ENCODE results near the gene NAV2. TPM values are rescaled to one million over a fixed set of nuclear protein-coding genes. Genes with fewer than 3 reads are reported as not detected.

The NAV2 gene, protein sequence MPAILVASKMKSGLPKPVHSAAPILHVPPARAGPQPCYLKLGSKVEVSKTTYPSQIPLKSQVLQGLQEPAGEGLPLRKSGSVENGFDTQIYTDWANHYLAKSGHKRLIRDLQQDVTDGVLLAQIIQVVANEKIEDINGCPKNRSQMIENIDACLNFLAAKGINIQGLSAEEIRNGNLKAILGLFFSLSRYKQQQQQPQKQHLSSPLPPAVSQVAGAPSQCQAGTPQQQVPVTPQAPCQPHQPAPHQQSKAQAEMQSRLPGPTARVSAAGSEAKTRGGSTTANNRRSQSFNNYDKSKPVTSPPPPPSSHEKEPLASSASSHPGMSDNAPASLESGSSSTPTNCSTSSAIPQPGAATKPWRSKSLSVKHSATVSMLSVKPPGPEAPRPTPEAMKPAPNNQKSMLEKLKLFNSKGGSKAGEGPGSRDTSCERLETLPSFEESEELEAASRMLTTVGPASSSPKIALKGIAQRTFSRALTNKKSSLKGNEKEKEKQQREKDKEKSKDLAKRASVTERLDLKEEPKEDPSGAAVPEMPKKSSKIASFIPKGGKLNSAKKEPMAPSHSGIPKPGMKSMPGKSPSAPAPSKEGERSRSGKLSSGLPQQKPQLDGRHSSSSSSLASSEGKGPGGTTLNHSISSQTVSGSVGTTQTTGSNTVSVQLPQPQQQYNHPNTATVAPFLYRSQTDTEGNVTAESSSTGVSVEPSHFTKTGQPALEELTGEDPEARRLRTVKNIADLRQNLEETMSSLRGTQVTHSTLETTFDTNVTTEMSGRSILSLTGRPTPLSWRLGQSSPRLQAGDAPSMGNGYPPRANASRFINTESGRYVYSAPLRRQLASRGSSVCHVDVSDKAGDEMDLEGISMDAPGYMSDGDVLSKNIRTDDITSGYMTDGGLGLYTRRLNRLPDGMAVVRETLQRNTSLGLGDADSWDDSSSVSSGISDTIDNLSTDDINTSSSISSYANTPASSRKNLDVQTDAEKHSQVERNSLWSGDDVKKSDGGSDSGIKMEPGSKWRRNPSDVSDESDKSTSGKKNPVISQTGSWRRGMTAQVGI (N-terminal part only)
- total RNA-seq (2022) (116 and 139 TPM in 2 replicates), Bru-seq, nascent RNA (percentile 81 among the genes with signal in this experiment), BruChase-seq, experiment 1, labeled RNA remaining after a 6-hour chase (percentile 71 among the genes with signal in this experiment), BruChase-seq, experiment 2, labeled RNA remaining after a 2-hour chase (percentile 70 among the genes with signal in this experiment)
- long read RNA-seq, partial matches to known transcripts, result 26 of 82 reads
- long read RNA-seq, other reads (novel, unspliced or antisense), result 54 of 82 reads

DNA sequence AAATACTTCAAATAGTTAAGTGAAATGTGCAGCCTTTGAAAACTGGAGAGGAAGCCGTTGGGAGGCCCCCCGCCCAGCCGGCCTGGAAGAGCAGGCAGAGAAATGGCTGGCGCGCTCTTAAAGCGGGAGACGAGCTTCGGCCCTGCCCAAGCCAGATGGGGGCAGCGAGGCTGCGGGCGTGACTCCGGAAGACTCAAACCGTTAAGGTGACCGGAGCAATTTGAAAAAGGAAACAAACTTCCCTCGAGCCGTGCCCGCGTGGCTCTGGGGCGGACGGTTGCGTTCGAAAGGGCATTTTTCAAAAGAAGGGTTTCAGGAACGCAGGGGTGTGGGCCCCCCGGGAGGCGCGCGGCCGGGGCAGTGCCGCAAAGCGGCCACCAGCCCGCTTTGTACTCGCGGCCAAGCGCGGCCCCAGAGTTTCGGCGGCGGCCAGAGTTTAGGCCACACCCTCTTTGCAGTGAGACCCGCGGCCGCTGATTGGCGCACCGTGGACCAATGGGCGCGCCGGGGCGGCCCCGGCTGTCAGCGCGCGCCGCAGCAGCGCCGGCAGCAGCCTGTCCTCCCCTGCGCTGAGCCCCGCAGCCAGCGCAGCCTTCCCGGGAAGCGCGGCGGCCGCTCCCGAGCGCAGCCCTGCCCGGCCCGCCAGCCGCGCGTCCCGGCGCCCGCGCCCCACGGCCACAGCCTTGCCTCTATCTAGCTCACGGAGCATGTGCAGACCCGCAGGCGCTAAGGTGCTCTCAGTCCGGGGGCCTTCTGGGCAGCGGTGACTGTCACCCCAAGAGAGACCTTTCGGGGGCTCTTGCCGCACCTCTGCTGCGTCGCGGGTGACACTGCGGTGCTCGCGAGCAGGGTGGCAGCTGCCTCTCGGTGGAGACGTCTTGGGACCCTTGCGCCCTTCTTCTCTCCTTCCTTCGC is at the start of gene NAV2:
NAV2 (plus strand) TSS at position 557 of the 915 bp plus-strand sequence. CDS start 859 bp downstream, outside the sequence.
- Mint-ChIP-seq H3K4me1 (ENCODE audit: insufficient read depth, unreplicated experiment) (peaks cover 34% of the 10 kb centered on the region), H3K4me3 (ENCODE audit: unreplicated experiment) (peak within 1 kb of the TSS; percentile 85), H3K36me3 (ENCODE audit: insufficient read depth, unreplicated experiment) (no peaks in the 10 kb centered on the region), H3K27ac (ENCODE audit: low read depth, unreplicated experiment) (peak within 1 kb of the TSS; percentile 94), H3K27me3 (ENCODE audit: insufficient read depth, unreplicated experiment) (no peaks in the 10 kb centered on the region), H3K9me3 (ENCODE audit: unreplicated experiment) (no peaks in the 10 kb centered on the region)
- BruUV-seq (replicated peaks), result TSS peak; percentile 83
- ChIA-PET POLR2A (interaction anchor here (0.5 to 3.2 kb wide), 21 partner anchors 9 to 1181 kb away, joined by 3 to 22 read pairs (median 4); no protein-coding TSS in a partner anchor), CTCF (interaction anchor here (0.6 to 1.3 kb wide), 14 partner anchors 10 to 1400 kb away, joined by 3 to 6 read pairs (median 3); no protein-coding TSS in a partner anchor)
- DNase-seq (ENCODE audit: unreplicated experiment), result peak; percentile 94
- intact Hi-C loops (cut with micrococcal nuclease), result loop anchor here (1.0 to 10.0 kb wide), 4 partner anchors 32 to 148 kb away; no protein-coding TSS in a partner anchor
- TF ChIP-seq, protein P1, sequence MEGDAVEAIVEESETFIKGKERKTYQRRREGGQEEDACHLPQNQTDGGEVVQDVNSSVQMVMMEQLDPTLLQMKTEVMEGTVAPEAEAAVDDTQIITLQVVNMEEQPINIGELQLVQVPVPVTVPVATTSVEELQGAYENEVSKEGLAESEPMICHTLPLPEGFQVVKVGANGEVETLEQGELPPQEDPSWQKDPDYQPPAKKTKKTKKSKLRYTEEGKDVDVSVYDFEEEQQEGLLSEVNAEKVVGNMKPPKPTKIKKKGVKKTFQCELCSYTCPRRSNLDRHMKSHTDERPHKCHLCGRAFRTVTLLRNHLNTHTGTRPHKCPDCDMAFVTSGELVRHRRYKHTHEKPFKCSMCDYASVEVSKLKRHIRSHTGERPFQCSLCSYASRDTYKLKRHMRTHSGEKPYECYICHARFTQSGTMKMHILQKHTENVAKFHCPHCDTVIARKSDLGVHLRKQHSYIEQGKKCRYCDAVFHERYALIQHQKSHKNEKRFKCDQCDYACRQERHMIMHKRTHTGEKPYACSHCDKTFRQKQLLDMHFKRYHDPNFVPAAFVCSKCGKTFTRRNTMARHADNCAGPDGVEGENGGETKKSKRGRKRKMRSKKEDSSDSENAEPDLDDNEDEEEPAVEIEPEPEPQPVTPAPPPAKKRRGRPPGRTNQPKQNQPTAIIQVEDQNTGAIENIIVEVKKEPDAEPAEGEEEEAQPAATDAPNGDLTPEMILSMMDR (IDR thresholded peaks at IDR 0.05; ENCODE audit: unreplicated experiment), result no peak

DNA sequence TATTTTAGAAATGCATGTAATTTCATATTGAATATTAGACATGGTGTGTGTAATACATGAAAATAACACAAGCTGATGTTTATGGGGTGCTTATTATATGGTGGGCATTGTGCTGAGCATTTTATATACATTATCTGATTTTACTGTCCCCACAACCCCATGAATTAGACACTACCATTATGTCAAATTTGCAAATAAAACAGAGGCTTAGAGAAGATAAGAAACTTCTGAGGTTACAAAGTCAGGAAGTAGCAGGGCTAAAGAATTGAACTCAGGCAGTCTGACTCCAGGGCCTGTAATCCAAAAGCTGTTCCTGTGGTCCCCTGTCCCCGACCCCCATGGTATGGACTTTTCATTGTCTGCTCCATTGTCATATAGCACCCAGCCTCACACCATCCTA is 49.4 kb upstream of the NAV2 start:
- CTCF ChIA-PET, result interaction anchor here (0.6 to 1.6 kb wide), 4 partner anchors 12 to 99 kb away, joined by 3 to 6 read pairs (median 4); no protein-coding TSS in a partner anchor
- TF ChIP-seq, protein P1 (IDR thresholded peaks at IDR 0.05; ENCODE audit: unreplicated experiment), result no peak
- no peaks in the 10 kb centered on the region for H3K27me3 Mint-ChIP-seq (ENCODE audit: insufficient read depth, unreplicated experiment)
- DNase-seq (ENCODE audit: unreplicated experiment), result no peak
- intact Hi-C loops (cut with micrococcal nuclease), result no loop called here
- H3K36me3 Mint-ChIP-seq (ENCODE audit: insufficient read depth, unreplicated experiment), result no peaks in the 10 kb centered on the region
- peaks cover 21% of the 10 kb centered on the region for H3K4me1 Mint-ChIP-seq (ENCODE audit: insufficient read depth, unreplicated experiment)
- H3K27ac Mint-ChIP-seq (ENCODE audit: low read depth, unreplicated experiment), result no peak overlapping the region
- H3K4me3 Mint-ChIP-seq (ENCODE audit: unreplicated experiment), result no peak overlapping the region
- POLR2A ChIA-PET, result interaction anchor here (0.9 kb wide), 1 partner anchor 60 kb away, joined by 4 read pairs; no protein-coding TSS in a partner anchor
- H3K9me3 Mint-ChIP-seq (ENCODE audit: unreplicated experiment), result no peaks in the 10 kb centered on the region
- BruUV-seq (replicated peaks), result no TSS peak

DNA sequence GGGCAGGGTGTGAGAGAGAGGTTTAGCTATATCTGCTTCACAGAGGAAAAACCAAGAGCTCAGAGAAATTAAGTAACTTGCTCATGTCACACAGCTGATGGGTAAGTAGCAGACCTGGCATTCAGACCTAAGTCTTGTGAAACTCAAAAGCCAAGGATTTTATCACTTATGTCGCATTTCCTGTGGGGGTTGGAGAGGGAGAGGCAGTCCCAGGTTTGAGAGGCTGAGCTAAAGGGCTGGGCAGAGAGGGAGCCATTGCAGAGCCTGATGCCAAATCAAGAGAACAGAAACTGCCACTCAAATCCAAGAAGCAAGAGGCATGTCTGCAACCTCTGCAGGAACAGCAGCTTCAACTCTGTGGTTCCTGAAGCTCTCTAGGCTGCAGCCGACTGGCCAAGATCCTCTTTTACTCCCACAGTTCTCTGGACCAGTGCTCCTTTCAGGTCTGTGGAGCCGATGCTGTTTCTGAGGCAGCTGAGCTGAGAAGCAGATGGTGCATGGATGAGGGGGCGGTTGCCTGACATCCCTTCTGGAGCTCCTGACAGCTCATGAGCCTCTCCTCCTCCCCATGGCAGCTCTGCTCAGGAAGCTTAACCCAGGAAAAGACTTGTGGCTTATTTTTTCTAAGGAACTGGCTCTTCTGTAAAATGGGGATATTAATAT is 47.6 kb upstream of the NAV2 start:
- TF ChIP-seq, protein P1 (IDR thresholded peaks at IDR 0.05; ENCODE audit: unreplicated experiment), result no peak
- CTCF ChIA-PET, result interaction anchor here (0.7 to 1.8 kb wide), 5 partner anchors 8 to 100 kb away, joined by 3 to 8 read pairs (median 6); no protein-coding TSS in a partner anchor
- Mint-ChIP-seq H3K27me3 (ENCODE audit: insufficient read depth, unreplicated experiment) (no peaks in the 10 kb centered on the region), H3K27ac (ENCODE audit: low read depth, unreplicated experiment) (no peak overlapping the region), H3K4me3 (ENCODE audit: unreplicated experiment) (no peak overlapping the region), H3K36me3 (ENCODE audit: insufficient read depth, unreplicated experiment) (peaks cover 8% of the 10 kb centered on the region), H3K4me1 (ENCODE audit: insufficient read depth, unreplicated experiment) (peaks cover 13% of the 10 kb centered on the region), H3K9me3 (ENCODE audit: unreplicated experiment) (no peaks in the 10 kb centered on the region)
- DNase-seq (ENCODE audit: unreplicated experiment), result peak; percentile 82
- POLR2A ChIA-PET, result interaction anchor here (1.1 to 1.6 kb wide), 3 partner anchors 8 to 19 kb away, joined by 3 to 5 read pairs (median 4); no protein-coding TSS in a partner anchor
- intact Hi-C loops (cut with micrococcal nuclease), result loop anchor here (5.0 kb wide), 1 partner anchor 47 kb away; the partner anchor contains the start of gene NAV2
- BruUV-seq (replicated peaks), result no TSS peak
